Measurements from ENCODE around the gene SERPINH1.

SERPINH1 gene

GRCh38 chr11:75562048-75562835 lies at the start of gene SERPINH1:
TSS of gene SERPINH1 (plus strand) at chr11:75562253. CDS start at chr11:75566350, 4,097 bp downstream.
- peak in 1 of 3 donors; percentile 46 for DNase-seq (ENCODE audit: low read depth in 3 of 3, low spot score in 1 of 3)

- no peak for DNase-seq (ENCODE audit: low read depth in 3 of 3, low spot score in 1 of 3)
Measured at GRCh38 chr11:75513250-75513649, 48.8 kb upstream of the SERPINH1 start.

GRCh38 chr11:75514596-75514995 lies 47.5 kb upstream of the SERPINH1 start:
- DNase-seq (ENCODE audit: low read depth in 3 of 3, low spot score in 1 of 3), result no peak

- DNase-seq (ENCODE audit: low read depth in 3 of 3, low spot score in 1 of 3), result no peak
Measured at GRCh38 chr11:75516140-75516539, 45.9 kb upstream of the SERPINH1 start.

- DNase-seq (ENCODE audit: low read depth in 3 of 3, low spot score in 1 of 3), result no peak
Measured at GRCh38 chr11:75516886-75517285, 45.2 kb upstream of the SERPINH1 start.

- DNase-seq (ENCODE audit: low read depth in 3 of 3, low spot score in 1 of 3), result no peak
Measured at GRCh38 chr11:75518204-75518549, 43.9 kb upstream of the SERPINH1 start.

GRCh38 chr11:75518771-75519653 lies 43.0 kb upstream of the SERPINH1 start:
- no peak for DNase-seq (ENCODE audit: low read depth in 3 of 3, low spot score in 1 of 3)

- no peak for DNase-seq (ENCODE audit: low read depth in 3 of 3, low spot score in 1 of 3)
Measured at GRCh38 chr11:75520688-75521087, 41.4 kb upstream of the SERPINH1 start.

- DNase-seq (ENCODE audit: low read depth in 3 of 3, low spot score in 1 of 3), result no peak
Measured at GRCh38 chr11:75522286-75523044, 39.6 kb upstream of the SERPINH1 start.

- DNase-seq (ENCODE audit: low read depth in 3 of 3, low spot score in 1 of 3), result no peak
Measured at GRCh38 chr11:75523189-75523588, 38.9 kb upstream of the SERPINH1 start.

GRCh38 chr11:75523811-75524664 lies 38.0 kb upstream of the SERPINH1 start:
- no peak for DNase-seq (ENCODE audit: low read depth in 3 of 3, low spot score in 1 of 3)

GRCh38 chr11:75524665-75525432 lies 37.2 kb upstream of the SERPINH1 start:
- peak in 1 of 3 donors; percentile 12 for DNase-seq (ENCODE audit: low read depth in 3 of 3, low spot score in 1 of 3)

- DNase-seq (ENCODE audit: low read depth in 3 of 3, low spot score in 1 of 3), result peak; percentile 65 to 80 (median 78)
Measured at GRCh38 chr11:75525433-75526191, 36.4 kb upstream of the SERPINH1 start, which contains the start of gene GDPD5. TSS of gene GDPD5 (minus strand) at chr11:75525941. CDS start at chr11:75477735, 48,206 bp downstream.

GRCh38 chr11:75526192-75526541 lies 35.9 kb upstream of the SERPINH1 start:
- DNase-seq (ENCODE audit: low read depth in 3 of 3, low spot score in 1 of 3), result no peak

GRCh38 chr11:75527130-75527529 lies 34.9 kb upstream of the SERPINH1 start:
- DNase-seq (ENCODE audit: low read depth in 3 of 3, low spot score in 1 of 3), result no peak

- DNase-seq (ENCODE audit: low read depth in 3 of 3, low spot score in 1 of 3), result no peak
Measured at GRCh38 chr11:75527938-75528735, 33.9 kb upstream of the SERPINH1 start.

- DNase-seq (ENCODE audit: low read depth in 3 of 3, low spot score in 1 of 3), result no peak
Measured at GRCh38 chr11:75530577-75530976, 31.5 kb upstream of the SERPINH1 start.

- no peak for DNase-seq (ENCODE audit: low read depth in 3 of 3, low spot score in 1 of 3)
Measured at GRCh38 chr11:75531325-75531724, 30.7 kb upstream of the SERPINH1 start.
